GM23338 (cell line): ENCODE data around the gene LDHB. TPM values are rescaled to one million over a fixed set of nuclear protein-coding genes. Genes with fewer than 3 reads are reported as not detected.
A peak's percentile ranks its signal among the peaks of the same experiment; 100 is the strongest.

Source experiments
- ATAC-seq: fragments of 200-7000 bp; cut with Tn5 transposase; 3 replicates; pipeline ENCODE4 v1.9.1; 2020
- DNase-seq: peaks from one replicate; pipeline ENCODE4 v3.0.0-alpha.2; 2015; ENCODE audit warnings: low spot score
- H2AFZ ChIP-seq: fragments of 200-600 bp; sonication (generic); 2 replicates; pipeline ENCODE4 v1.8.0; 2016; ENCODE audit warnings: antibody characterized with exemption, mild to moderate bottlenecking, moderate library complexity
- H3F3A ChIP-seq: fragments of 200-600 bp; sonication (generic); replicated peaks from 2 replicates; pipeline ENCODE4 v1.8.0; 2017; ENCODE audit warnings: antibody characterized with exemption, mixed run types, low read depth
- H3K27ac ChIP-seq: fragments of 200-600 bp; sonication (generic); 2 replicates; pipeline ENCODE4 v1.6.1; 2016; ENCODE audit warnings: low read depth
- H3K27me3 ChIP-seq: fragments of 200-600 bp; sonication (generic); 2 replicates; pipeline ENCODE4 v1.8.0; 2016; ENCODE audit warnings: mild to moderate bottlenecking, mixed run types, moderate library complexity; ENCODE audit not compliant: insufficient read depth
- H3K36me3 ChIP-seq: fragments of 200-600 bp; sonication (generic); 2 replicates; pipeline ENCODE4 v1.8.0; 2016; ENCODE audit warnings: mild to moderate bottlenecking; ENCODE audit not compliant: insufficient read depth
- H3K4me1 ChIP-seq: fragments of 200-600 bp; sonication (generic); 2 replicates; pipeline ENCODE4 v1.8.0; 2016; ENCODE audit warnings: mild to moderate bottlenecking, moderate library complexity; ENCODE audit not compliant: insufficient read depth
- H3K4me2 ChIP-seq: fragments of 200-600 bp; sonication (generic); 2 replicates; pipeline ENCODE4 v1.7.1; 2017; ENCODE audit warnings: mixed run types
- H3K4me3 ChIP-seq: fragments of 200-600 bp; sonication (generic); 2 replicates; pipeline ENCODE4 v1.6.1; 2016; ENCODE audit warnings: mixed run types
- H3K79me2 ChIP-seq: fragments of 200-600 bp; sonication (generic); replicated peaks from 2 replicates; pipeline ENCODE4 v1.8.0; 2017; ENCODE audit warnings: mild to moderate bottlenecking; ENCODE audit not compliant: insufficient read depth
- H3K9me2 ChIP-seq: fragments of 200-600 bp; sonication (generic); 2 replicates; pipeline ENCODE4 v1.8.0; 2017; ENCODE audit not compliant: insufficient read depth
- H4K20me1 ChIP-seq: fragments of 200-600 bp; sonication (generic); replicated peaks from 2 replicates; pipeline ENCODE4 v1.8.0; 2017; ENCODE audit warnings: mild to moderate bottlenecking; ENCODE audit not compliant: insufficient read depth
- H3K27ac Mint-ChIP-seq: 2 replicates; pipeline ENCODE4 v1.8.0; 2020; ENCODE audit warnings: inconsistent platforms, mild to moderate bottlenecking, moderate library complexity, mixed read lengths
- H3K27me3 Mint-ChIP-seq: 3 replicates; pipeline ENCODE4 v1.8.0; 2022; ENCODE audit warnings: low read depth, mild to moderate bottlenecking, moderate library complexity, mixed read lengths, inconsistent platforms; ENCODE audit not compliant: insufficient read depth, poor library complexity
- H3K36me3 Mint-ChIP-seq: 3 replicates; pipeline ENCODE4 v1.8.0; 2021; ENCODE audit warnings: low read depth, mild to moderate bottlenecking, inconsistent platforms, moderate library complexity, mixed read lengths
- H3K4me1 Mint-ChIP-seq: 3 replicates; pipeline ENCODE4 v1.8.0; 2020; ENCODE audit warnings: mild to moderate bottlenecking, inconsistent platforms, mixed read lengths
- H3K4me3 Mint-ChIP-seq: 3 replicates; pipeline ENCODE4 v1.8.0; 2021; ENCODE audit warnings: moderate library complexity, mild to moderate bottlenecking, inconsistent platforms, mixed read lengths
- H3K9me3 Mint-ChIP-seq: 3 replicates; pipeline ENCODE4 v1.8.0; 2020; ENCODE audit warnings: moderate library complexity, mild to moderate bottlenecking, inconsistent platforms, mixed read lengths
- EZH2 ChIP-seq: fragments of 200-600 bp; sonication (generic); IDR thresholded peaks from one replicate; pipeline ENCODE4 v1.8.0; 2017; ENCODE audit warnings: antibody characterized with exemption, mild to moderate bottlenecking, low read depth; ENCODE audit not compliant: unreplicated experiment
- EZH2phosphoT487 ChIP-seq: fragments of 200-600 bp; sonication (generic); IDR thresholded peaks from one replicate; pipeline ENCODE4 v1.8.1; 2018; ENCODE audit warnings: antibody characterized with exemption; ENCODE audit not compliant: unreplicated experiment
- JUNB ChIP-seq: IDR thresholded peaks from one replicate; pipeline ENCODE4 v1.6.1; 2016; ENCODE audit warnings: antibody characterized with exemption; ENCODE audit not compliant: unreplicated experiment
- POLR2AphosphoS5 ChIP-seq: IDR thresholded peaks from 2 replicates; pipeline ENCODE4 v1.6.1; 2016; ENCODE audit warnings: antibody characterized with exemption, low read depth
- REST ChIP-seq: IDR thresholded peaks from one replicate; pipeline ENCODE4 v1.6.1; 2018; ENCODE audit warnings: antibody characterized with exemption; ENCODE audit not compliant: unreplicated experiment
- STAT1 ChIP-seq: IDR thresholded peaks from one replicate; pipeline ENCODE4 v1.6.1; 2016; ENCODE audit warnings: antibody characterized with exemption; ENCODE audit not compliant: unreplicated experiment
- ZNF114 ChIP-seq: fragments of 250-450 bp; sonication (Bioruptor Pico); IDR thresholded peaks from 2 replicates; pipeline ENCODE4 v1.5.0; 2020; ENCODE audit warnings: mild to moderate bottlenecking, moderate library complexity
- ZNF331 ChIP-seq: fragments of 250-450 bp; sonication (Bioruptor Pico); IDR thresholded peaks from 2 replicates; pipeline ENCODE4 v1.5.0; 2020; ENCODE audit warnings: low read depth, mild to moderate bottlenecking, moderate library complexity
- ZNF462 ChIP-seq: fragments of 250-450 bp; sonication (Bioruptor Pico); IDR thresholded peaks from 2 replicates; pipeline ENCODE4 v1.5.0; 2020; ENCODE audit warnings: mild to moderate bottlenecking, moderate library complexity
- polyA plus RNA-seq: library from polyadenylated mRNA; unstranded; fragments of >200 nt; fragmentation: Nextera tagmentation; extraction: Ambion mirVana; gene quantifications from 2 replicates; pipeline ENCODE4 v1.2.1, GENCODE V29; 2016
- total RNA-seq: library from RNA; depleted of rRNA; stranded (reverse); fragments of >200 nt; shearing (Covaris generic); gene quantifications from 2 replicates; pipeline ENCODE4 v1.2.3, GENCODE V29; 2014
- TF ChIP-seq, protein P1 (sequence below): IDR thresholded peaks from 2 replicates; pipeline ENCODE4 v1.6.1; 2016; ENCODE audit warnings: antibody characterized with exemption

LDHB gene
- total and polyA plus RNA-seq, 2 experiments from 2014 or later = 1,537 to 1,990 TPM

- no peak for TF ChIP-seq ZNF462 (CRISPR knock-in tag)
Measured at GRCh38 chr12:21606175-21606574, 51.5 kb downstream of the LDHB start (continued).

DNA sequence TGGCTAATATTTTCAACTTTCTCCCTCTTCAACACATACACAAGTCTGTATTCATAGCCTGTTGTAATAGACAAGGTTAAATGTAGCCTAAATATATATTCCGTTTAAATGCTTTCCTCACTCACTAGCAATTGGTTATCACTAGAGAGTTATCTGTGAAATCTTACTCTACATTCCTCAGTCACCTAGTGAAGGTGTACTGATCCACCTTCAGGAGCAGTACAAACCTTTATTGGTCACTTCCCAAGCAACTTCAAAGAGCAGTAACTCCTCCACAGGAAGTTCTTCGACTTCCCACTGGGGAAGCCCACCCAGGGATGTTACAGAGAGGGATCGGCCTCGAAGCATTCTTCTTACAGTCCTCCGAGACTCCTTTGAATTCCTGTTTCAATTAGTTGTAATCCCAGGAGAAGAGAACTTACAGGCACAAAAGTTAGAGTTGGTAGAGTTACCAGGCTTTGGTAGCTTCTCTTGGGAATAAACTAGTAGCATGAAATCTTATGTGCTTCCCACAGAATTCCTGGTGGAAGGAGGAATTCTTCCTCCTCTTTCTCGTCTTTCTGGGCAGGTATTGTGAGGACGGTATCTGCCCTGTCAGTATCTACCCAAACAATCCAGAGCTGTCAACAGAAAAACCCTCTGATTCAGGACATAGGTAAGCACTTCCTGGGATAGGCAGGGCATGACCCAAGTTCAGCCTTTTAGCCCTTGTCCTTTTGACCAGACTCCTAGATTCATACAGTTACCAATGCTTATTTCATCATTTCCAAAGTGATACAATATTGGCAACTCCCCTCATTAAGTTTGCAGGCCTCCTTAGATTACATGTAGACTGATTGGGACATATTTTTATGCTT lies 53.2 kb downstream of the LDHB start, which contains the start of gene GYS2:
Gene GYS2 (minus strand): TSS at position 603 of the 857 bp plus-strand sequence. CDS start 255 bp downstream, at position 348.
- no peak within 1 kb of the TSS for H3K4me2 ChIP-seq
- peak; percentile 69 for ATAC-seq
- no peaks in the 10 kb centered on the region for H3K9me2 ChIP-seq
- H3K4me3 ChIP-seq = no peak within 1 kb of the TSS
- H3K4me1 ChIP-seq = no peaks in the 10 kb centered on the region
- H3K79me2 ChIP-seq = no peaks in the 10 kb centered on the region
- no peak within 1 kb of the TSS for H2AFZ ChIP-seq
- no peaks in the 10 kb centered on the region for H3K27me3 Mint-ChIP-seq
- H3K27ac Mint-ChIP-seq = no peak within 1 kb of the TSS
- H3K27me3 ChIP-seq = no peaks in the 10 kb centered on the region
- H4K20me1 ChIP-seq = no peaks in the 10 kb centered on the region
- H3K27ac ChIP-seq = no peak within 1 kb of the TSS
- DNase-seq = peak; percentile 42
- H3K4me1 Mint-ChIP-seq = peaks cover 5% of the 10 kb centered on the region; the same call in 2 of the 3 replicates
- no peaks in the 10 kb centered on the region for H3K36me3 ChIP-seq
- H3F3A ChIP-seq = no peaks in the 10 kb centered on the region
- no peaks in the 10 kb centered on the region for H3K9me3 Mint-ChIP-seq
- no peak within 1 kb of the TSS for H3K4me3 Mint-ChIP-seq
- H3K36me3 Mint-ChIP-seq = no peaks in the 10 kb centered on the region
- TF ChIP-seq JUNB = no peak
- TF ChIP-seq ZNF331 (CRISPR knock-in tag) = no peak
- no peak for TF ChIP-seq STAT1
- no peak for TF ChIP-seq EZH2phosphoT487
- TF ChIP-seq ZNF114 (CRISPR knock-in tag) = no peak
- no peak for TF ChIP-seq EZH2
- TF ChIP-seq, protein P1, sequence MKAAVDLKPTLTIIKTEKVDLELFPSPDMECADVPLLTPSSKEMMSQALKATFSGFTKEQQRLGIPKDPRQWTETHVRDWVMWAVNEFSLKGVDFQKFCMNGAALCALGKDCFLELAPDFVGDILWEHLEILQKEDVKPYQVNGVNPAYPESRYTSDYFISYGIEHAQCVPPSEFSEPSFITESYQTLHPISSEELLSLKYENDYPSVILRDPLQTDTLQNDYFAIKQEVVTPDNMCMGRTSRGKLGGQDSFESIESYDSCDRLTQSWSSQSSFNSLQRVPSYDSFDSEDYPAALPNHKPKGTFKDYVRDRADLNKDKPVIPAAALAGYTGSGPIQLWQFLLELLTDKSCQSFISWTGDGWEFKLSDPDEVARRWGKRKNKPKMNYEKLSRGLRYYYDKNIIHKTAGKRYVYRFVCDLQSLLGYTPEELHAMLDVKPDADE = no peak
- no peak for TF ChIP-seq REST
- TF ChIP-seq POLR2AphosphoS5 = no peak
